Uterus (tissue), 2 donors: Measurements from ENCODE around the gene ATG5.

Source experiments
- CTCF ChIP-seq, 4 experiments: fragments of 200-600 bp in 2 of 4; fragments of 450-650 bp in 2 of 4; sonication (generic) in 2 of 4; IDR thresholded peaks; one replicate each; pipeline ENCODE4 v1.5.1; 2016 to 2019; ENCODE audit warnings: antibody characterized with exemption in 4 of 4, mild to moderate bottlenecking in 2 of 4, moderate library complexity in 1 of 4
- POLR2A ChIP-seq, 2 donors: fragments of 450-650 bp; IDR thresholded peaks; one replicate each; pipeline ENCODE4 v1.6.1; 2016; ENCODE audit warnings: antibody characterized with exemption in 2 of 2, mild to moderate bottlenecking in 1 of 2, moderate library complexity in 1 of 2

GRCh38 chr6:106147476-106147875, 178.1 kb downstream of the ATG5 start:
- TF ChIP-seq CTCF (IDR thresholded peaks at IDR 0.05) (no peak), POLR2A (IDR thresholded peaks at IDR 0.05) (no peak)
